Fibroblast of skin of left quadriceps (primary cell): ENCODE data around the gene MYZAP.
A peak's percentile ranks its signal among the peaks of the same experiment; 100 is the strongest.
"Not testable (repeated sequence)": the region's sequence is repeated elsewhere in the genome, so short reads cannot be mapped to it uniquely, and the experiment has no call there.

Experiments
- DNase-seq, 2 experiments: peaks; one replicate each; pipeline ENCODE4 v3.0.0-alpha.2; 2013; ENCODE audit warnings: low read depth in 2 of 2

MYZAP gene

DNA sequence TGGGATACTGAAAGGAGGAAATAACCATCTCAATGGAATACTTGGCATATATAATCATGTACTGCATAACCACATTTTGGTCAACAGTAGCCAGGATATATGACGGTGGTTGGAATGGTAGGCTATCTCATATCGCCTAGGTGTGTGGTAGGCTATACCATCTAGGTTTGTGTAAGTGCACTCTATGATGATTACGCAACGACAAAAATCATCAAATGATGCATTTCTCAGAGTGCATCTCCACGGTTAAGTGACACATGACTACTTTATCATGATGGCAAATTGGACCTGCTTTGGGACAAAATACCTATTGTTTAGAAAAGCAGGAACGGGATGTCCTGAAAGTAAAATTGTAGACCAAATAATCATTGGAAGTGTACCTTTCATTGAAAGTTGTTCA is 2.8 kb downstream of the MYZAP start:
- DNase-seq, result no peak

GRCh38 chr15:57595011-57595866 is 3.5 kb downstream of the MYZAP start:
- no peak for DNase-seq

- DNase-seq, result no peak
These were observed 4.7 kb downstream of the MYZAP start for GRCh38 chr15:57596301-57596855.

- DNase-seq, result no peak
These were observed 5.3 kb downstream of the MYZAP start for GRCh38 chr15:57596978-57597377.

DNA sequence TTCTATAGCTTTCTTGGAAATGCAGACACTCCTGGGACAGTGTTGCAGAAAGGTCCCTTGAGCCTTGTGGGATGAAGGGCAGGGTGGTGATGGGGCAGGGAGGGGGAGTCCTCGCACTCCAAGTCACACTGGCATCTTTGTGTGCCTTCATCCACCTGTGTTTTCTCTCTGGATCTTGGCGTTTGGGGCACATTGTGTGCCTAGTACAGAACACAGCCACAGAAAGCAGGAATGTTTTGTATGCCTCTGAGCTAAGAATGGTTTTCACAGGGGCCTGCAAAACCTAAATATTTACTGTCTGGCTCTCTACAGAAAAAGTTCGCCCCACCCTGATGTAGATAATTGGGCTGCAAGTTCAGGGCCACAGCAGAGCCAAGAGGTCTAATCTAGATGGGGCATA is 5.7 kb downstream of the MYZAP start:
- DNase-seq, result no peak

DNA sequence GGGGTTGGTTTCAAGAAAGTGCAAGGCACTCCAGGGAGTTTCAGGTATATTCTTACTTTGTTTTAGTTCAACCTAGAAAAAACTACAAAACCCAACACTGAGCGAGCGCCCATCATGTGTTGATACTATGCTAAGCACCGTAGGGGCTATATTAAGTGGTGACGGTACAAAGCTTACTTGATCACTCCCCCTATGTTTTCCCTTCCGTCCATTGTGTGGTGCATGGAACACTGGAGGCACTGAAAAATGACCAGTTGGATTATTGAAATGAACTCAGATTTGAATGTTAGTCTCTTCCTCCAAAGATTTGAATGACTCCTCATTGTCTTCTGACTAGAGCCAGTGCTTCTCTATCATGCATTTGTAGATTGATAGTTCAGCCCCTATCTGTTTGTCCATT is 6.6 kb downstream of the MYZAP start:
- no peak for DNase-seq

DNA sequence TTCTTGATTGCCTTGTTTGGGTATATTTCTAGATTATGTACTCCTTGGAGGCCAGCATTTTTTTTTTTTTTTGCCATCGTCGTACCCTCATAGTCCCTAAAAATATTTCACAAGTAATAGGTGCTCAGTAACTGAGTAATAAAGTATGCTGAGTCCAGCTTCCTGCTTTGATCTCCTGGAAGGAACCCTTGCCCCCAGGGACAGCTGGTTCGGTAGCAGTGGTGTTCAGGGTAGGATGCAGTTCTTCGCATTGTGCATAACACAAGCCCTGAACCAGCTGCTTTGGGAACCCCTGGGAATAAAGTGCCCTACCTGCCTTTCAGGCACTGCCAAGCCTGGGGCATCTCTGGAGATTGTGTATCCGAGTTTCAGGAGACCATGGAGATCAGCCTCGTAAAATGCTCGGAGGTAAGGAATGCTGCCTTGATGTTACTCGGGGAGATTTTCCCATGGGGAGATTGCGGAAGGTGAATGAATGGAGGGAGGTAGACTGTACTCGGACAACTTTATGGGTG is 7.6 kb downstream of the MYZAP start:
- no peak for DNase-seq

GRCh38 chr15:57600197-57600596 is 8.5 kb downstream of the MYZAP start:
- DNase-seq, result no peak

DNA sequence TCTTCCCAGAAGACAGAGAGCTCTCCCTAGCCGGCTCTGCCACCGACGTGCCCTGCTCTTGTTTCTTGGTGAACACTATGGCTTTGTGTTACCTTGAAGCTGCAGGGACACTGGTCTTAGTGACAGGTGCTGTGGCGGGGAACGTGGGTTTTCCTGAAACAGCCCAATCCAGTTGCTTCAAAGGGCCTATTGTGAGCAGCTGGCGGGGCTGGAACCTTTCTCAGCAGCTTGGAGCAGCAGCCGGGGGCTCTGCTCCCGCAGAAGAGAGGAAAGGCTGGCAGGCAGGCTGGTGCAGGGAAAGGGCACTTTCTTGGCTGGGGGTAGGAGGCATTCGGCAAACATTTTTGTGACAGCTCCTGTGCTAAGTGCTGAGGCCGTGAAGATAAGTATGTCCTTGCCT is 12.8 kb downstream of the MYZAP start:
- no peak for DNase-seq

- no peak for DNase-seq
These were observed 13.8 kb downstream of the MYZAP start for GRCh38 chr15:57605491-57605890.

- DNase-seq, result no peak
These were observed 14.3 kb downstream of the MYZAP start for GRCh38 chr15:57606048-57606447.

GRCh38 chr15:57606816-57607215 is 15.1 kb downstream of the MYZAP start:
- no peak for DNase-seq

- DNase-seq, result no peak
These were observed 15.9 kb downstream of the MYZAP start for GRCh38 chr15:57607570-57608000.

GRCh38 chr15:57609805-57610529 is 18.3 kb downstream of the MYZAP start:
- peak; percentile 3 to 5 for DNase-seq

DNA sequence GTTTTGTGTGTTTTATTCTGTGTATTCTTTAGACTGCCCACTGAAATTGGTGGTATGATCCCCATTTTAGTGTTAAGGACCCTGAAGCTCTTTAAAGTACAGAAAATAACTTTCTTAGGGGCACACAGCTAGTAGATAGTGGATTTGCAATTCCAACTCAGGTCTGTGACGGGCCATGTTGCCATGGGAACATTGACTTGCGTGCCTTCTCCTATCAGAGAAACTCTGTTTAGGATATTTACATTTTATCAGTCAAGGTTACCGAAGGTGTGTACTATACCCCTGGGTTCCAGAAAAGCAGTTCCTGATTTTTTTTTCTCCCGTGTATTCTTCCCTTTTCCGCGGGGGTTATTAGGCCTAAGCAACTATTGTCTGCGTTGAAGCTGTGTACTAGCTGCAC is 19.4 kb downstream of the MYZAP start:
- DNase-seq, result no peak

GRCh38 chr15:57611938-57612337 is 20.2 kb downstream of the MYZAP start:
- no peak for DNase-seq

DNA sequence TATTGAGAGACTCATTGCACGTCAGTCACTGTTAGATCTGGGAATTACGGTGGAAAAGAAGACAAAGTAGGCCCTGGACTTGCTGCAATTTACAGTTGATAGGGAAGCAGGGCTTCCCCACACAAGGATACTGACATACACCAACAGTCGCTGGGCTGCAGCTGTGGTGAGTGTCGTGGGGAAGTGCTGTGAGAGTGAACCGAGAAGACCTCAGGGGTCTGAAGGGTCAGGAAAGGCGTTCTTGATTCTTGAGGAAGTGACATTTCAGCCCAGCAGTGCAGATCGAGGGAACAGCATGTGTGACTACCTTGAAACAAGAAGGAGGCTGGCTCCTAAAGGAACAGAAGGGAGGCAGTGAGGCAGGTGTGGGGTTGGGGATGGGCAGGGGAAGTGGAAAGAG is 22.5 kb downstream of the MYZAP start:
- no peak for DNase-seq

DNA sequence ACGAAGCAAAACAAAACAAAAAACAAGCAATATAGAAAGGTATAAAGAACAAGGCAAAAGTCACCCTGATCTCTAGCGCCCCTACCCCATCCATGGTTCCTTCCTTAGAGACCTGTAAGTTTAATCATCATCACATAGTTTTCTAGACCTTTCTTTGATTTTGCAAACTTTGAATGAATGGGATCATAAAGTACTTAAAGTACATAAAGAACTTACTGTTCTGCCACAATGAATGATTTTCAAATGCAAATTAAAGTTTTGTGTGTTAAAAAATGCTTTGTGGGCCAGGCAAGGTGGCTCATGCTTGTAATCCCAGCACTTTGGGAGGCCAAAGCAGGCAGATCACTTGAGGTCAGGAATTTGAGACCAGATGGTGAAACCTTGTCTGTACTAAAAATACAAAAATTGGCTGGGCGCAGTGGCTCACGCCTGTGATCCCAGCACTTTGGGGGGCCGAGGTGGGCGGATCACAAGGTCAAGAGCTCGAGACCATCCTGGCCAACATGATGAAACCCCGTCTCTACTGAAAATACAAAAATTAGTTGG is 24.3 kb downstream of the MYZAP start:
- not testable (repeated sequence) for DNase-seq

- DNase-seq, result no peak
These were observed 26.6 kb downstream of the MYZAP start for GRCh38 chr15:57618325-57618724.

DNA sequence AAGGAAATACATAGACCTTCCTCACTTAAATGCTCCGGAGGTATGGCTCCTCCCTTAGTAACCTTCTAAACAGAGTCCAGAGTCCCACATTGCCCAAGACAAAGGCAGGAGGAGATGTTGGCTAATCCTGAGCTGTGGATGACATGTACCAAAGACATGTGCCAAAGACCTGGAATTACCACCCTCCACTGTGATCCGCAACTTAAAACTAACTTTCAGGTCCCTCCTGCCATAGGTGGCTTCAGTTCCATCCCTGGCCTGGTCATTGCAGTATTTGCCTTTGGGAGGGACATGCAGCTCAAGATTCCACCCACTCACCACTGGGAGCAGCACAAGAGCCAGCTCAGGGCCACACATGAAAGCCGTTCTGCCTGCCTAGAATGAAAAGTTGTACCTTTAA is 28.0 kb downstream of the MYZAP start:
- no peak for DNase-seq

DNA sequence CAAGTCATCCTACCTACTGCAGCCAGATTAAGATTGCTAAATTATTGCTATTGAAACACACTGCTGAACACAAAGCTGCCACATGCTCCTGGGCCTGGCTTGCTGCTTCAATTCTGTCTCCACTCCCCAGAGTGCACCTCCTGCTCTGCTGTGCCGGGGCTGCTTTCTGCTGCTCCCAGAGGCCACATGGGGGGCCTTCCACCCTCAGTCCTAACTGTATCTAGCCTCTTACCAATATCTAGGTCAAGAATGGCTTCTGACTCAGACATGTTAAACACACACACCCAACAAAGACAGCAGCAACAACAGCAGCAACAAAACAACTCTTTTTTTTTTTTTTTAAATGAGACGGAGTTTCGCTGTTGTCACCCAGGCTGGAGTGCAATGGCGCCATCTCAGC is 33.0 kb downstream of the MYZAP start:
- DNase-seq, result no peak

- DNase-seq, result no peak
These were observed 34.2 kb downstream of the MYZAP start for GRCh38 chr15:57625703-57626448.
